HCEC 1CT (cell line): Measurements from ENCODE around the gene ABHD17A.
"Not testable (repeated sequence)": the region's sequence is repeated elsewhere in the genome, so short reads cannot be mapped to it uniquely, and the experiment has no call there.

Experiments
- DNase-seq: peaks from one replicate; pipeline ENCODE4 v3.0.0-alpha.2; 2017

ABHD17A gene

DNA sequence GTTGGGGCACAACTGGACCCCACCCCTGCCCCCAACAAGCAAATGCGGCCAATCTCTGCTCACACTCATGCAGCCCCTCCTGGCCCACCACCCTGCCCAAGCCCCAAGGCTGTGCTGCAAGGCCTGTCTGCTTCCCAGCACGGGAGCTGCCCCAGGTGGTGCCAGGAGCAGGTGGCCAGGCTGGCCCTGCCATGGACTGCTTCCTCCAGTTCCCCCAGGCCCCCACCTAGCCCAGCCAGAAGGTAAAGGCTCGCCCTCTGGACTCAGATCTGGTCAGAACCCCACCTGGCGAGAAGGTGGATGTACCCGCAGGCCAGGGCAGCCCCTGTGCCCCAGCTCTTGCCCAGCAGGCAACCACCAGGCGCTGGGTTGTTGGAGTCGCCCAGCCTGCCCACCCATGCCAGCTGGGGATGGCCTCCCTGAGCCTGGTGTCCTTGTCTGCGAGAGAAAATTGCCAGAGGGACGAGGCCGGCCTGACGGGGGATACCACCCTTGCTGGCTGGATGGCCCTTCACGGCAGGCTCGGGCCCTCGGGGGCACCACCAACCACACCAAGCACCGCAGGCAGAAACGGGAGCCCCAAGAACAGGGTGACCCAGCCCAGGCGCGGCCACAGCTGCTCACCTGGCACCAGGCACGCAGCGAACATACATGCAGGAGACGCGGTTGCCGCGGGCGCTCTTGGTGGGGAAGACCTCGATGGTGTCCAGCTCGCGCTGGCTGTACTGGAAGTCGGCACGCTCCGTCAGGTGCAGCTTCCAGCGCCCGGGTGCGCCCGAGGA, 4.5 kb downstream of the ABHD17A start:
- no peak for DNase-seq

GRCh38 chr19:1879982-1880381, 5.3 kb downstream of the ABHD17A start:
- DNase-seq: not testable (repeated sequence)

- not testable (repeated sequence) for DNase-seq
Observed at GRCh38 chr19:1878583-1878982, 6.7 kb downstream of the ABHD17A start.

DNA sequence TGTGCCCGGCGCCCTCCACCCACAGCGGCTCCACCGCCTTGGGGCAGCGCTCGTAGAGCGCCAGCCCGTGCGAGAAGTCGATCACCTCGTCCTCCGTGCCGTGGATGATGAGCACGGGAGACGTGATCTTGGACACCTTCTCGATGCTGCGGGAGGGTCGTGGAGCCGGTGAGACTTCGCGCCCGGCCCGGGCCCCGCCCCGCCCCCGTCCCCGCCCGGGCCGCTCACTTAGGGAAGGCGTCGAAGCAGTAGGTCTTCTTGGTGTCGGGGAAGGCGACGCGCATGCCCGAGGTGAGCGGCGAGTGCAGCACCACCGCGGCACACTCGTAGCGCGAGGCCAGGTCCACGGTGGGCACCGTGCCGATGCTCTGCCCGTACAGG, 8.0 kb downstream of the ABHD17A start:
- not testable (repeated sequence) for DNase-seq

- not testable (repeated sequence) for DNase-seq
Observed at GRCh38 chr19:1876496-1877279, 8.6 kb downstream of the ABHD17A start.

GRCh38 chr19:1875646-1876495, 9.4 kb downstream of the ABHD17A start:
- DNase-seq: peak; percentile 90

DNA sequence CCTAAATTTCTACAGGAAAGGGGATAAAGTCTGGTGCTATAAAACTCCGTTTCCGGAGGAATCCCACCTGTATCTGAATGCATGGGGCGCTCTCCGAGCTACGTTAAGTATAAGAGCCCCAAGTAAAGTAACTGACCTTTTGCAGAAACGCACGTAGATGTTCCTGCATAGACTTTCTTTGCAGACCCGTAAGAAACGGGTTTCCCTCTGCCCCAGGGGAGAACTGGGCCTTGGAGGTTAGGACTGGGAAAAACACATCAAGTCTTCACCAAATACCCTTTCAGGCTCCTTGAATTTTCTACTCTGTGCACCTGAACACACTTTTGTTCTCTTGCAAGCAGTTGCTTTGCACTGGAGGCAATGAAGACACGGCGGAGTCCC, 10.0 kb downstream of the ABHD17A start:
- DNase-seq: not testable (repeated sequence)

DNA sequence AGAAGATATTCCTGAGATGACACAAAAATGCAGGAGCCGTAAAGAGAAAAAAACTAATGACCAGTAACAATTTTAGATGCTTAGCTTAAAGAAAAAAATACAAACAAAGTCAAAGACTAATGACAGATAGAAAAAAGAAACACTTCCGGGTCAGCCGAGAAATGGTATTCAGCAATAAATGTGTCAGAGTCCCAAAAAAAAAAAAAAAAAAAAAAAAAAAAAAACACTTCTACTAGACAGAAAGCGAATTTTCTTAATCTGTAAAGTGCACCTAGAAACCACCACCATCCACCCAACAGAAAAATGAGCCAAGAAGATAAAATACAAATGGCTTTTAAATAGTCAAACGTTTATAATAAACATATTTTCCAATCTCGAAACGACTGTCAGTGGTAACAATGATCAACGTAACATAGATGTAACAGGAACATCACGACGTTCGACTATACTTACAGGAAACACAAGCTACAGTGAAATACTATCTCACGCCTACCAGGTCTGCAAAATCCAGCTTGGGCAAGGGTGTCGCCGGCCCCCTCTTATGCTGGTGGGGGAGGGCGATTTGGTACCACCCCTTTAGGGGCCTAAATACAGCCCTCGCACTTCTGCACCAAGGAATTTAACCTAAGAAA, 10.6 kb downstream of the ABHD17A start:
- DNase-seq: no peak

DNA sequence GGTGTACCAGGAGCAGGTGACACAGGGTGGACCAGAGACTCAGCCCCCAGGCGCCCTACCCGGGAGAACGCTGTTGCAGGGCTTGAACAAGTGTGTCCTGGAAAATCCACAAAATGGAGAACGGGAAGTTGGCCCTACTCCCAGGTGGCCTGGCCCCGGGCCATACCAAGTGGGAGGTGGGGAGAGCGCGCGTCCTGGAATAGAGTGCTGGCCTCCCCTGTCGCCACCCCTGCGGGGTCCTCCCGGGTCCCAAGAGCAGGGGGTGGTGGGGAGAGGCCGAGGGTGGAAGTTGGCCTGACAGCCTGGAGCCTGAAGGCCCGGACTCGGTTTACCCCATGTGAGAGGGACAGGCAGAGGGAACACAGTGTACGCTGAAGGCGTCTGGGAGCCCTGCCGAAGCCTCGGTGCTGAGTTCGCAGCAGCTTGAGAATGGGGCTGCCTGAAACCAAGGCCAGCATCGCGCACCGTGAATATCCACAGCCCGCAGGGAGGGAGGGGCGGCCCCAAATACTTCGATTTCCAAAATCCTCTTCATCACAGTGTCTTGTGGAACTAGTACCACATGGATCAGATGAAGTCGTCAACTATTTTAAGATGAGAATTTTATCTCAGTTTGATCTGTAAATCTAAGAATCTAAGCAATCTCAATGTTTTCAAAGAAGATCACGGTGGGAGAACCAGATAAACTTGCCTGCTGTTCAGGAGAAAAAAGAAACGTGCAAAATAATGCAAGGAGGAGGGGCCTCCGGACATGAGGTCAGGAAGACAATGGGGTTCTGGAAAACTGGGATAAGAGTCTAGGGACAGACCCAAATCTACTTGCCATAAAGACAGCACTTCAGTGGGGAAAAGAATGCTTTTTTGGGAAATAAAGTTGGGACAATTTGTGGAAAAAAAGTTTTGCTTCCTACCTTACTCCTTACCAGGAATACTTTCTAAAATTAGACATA, 11.5 kb downstream of the ABHD17A start:
- DNase-seq: no peak

- no peak for DNase-seq
Observed at GRCh38 chr19:1872807-1873523, 12.3 kb downstream of the ABHD17A start.

GRCh38 chr19:1871630-1872029, 13.7 kb downstream of the ABHD17A start:
- DNase-seq: no peak

- no peak for DNase-seq
Observed at GRCh38 chr19:1871140-1871597, 14.1 kb downstream of the ABHD17A start.

DNA sequence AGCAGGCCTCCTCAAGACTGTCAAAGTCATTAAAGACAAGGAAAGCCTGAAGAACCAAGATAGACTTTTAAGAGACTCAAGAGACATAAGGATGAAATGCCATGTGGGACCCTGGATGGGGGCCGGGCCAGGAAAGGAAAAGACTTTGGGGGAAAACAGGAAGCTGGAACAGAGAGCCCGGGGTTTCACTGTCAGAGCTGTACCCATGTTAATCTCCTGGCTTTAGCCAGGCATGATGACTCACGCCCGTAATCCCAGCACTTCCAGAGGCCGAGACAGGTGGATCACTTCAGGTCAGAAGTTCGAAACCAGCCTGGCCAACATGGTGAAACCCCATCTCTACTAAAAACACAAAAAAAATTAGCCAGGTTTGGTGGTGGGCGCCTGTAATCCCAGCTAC, 16.3 kb downstream of the ABHD17A start:
- DNase-seq: no peak

- no peak for DNase-seq
Observed at GRCh38 chr19:1867349-1867724, 18.0 kb downstream of the ABHD17A start.

- DNase-seq: no peak
Observed at GRCh38 chr19:1866693-1867348, 18.5 kb downstream of the ABHD17A start.

- no peak for DNase-seq
Observed at GRCh38 chr19:1865172-1866010, 19.9 kb downstream of the ABHD17A start.

DNA sequence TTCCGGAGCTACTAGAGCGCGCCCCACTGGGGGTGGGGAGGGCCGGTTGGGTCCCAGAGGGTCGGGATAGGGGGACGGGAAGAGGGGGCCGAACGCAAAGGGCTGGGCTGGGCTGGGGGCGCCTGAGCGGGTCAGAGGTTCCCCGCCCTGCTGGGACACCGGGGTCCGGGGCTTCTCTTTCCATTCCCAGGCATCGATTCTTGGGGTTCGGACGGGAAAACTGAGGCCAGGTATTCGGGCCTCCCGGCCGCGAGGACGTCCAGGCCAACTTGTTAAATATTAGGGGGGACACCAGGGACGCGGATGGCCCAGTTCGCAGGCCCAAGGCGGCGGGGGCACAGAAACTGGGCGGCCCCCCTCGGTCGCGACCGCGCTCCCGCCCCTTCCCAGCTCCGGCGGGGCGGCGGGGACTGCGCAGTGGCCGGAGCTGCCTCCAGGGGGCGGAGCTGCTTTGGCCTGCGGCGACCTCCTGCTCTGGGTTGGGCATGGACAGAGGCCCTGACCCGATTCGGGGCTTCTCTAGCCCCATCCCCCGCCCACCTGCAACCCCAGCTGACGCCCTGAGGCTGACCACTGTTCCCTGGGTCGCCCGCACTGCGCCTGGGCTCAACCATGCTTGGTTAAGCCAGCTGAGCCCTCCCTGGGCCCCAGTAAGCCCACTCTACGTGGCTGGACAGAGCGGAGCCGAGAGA, 20.7 kb downstream of the ABHD17A start:
- DNase-seq: peak; percentile 64

DNA sequence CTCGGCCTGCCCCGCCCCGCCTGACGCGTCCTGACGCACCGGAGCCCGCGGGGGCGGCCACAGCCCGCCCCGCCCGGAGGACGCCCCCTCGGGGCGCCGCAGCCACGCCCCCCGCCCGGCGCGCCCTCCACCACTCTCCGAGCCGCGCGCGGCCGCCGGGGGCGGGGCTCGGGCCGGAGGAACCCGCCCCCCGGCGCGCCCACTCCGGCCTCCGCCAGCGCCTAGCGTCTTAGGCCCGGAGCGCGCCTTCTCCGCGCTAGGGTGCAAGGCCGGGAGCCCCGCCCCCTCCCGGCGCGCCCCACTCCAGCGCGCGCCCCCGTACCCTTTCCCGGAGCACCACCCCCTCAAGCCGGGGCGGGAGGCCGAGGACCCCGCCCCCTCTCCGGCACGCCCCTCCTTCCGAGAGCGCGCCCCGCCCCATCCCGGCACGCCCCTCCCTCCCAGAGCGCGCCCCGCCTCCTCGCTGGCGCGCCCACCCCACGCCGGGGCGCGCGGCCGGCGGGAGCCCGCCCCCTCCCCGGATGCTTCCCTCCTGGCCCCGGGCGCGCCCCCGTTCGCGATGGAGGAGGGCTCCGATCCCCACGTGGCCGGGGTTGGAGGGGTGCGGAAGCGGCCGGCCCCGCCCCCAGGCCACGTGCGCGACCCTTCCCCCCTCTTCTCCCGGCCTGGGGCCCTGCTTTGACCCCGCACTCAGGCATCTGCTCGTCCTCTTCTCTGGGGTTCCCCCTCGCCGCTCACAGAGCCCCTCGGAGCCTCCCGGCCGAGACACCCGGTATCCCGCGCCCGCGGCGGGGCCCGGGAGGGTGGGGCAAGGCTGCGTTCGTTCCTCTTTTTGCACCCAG, 21.4 kb downstream of the ABHD17A start:
- peak; percentile 93 for DNase-seq
